HG02973 (cell line): ENCODE results near the gene CASP10.
"Not testable (repeated sequence)": the region's sequence is repeated elsewhere in the genome, so short reads cannot be mapped to it uniquely, and the experiment has no call there.

Source experiments
- ATAC-seq: cut with Tn5 transposase; IDR thresholded peaks from one replicate; pipeline ENCODE4 v1.9.1; 2021; ENCODE audit warnings: moderate library complexity; ENCODE audit not compliant: unreplicated experiment

Gene CASP10

GRCh38 chr2:201231781-201232466, 49.0 kb downstream of the CASP10 start:
- ATAC-seq, result peak; percentile 44

- ATAC-seq, result no peak
Observed at GRCh38 chr2:201232467-201232815, 49.5 kb downstream of the CASP10 start.

GRCh38 chr2:201233192-201233811, 50.4 kb downstream of the CASP10 start:
- peak; percentile 93 for ATAC-seq

- peak; percentile 23 for ATAC-seq
Observed at GRCh38 chr2:201233812-201234662, 51.1 kb downstream of the CASP10 start.

GRCh38 chr2:201234663-201235135, 51.8 kb downstream of the CASP10 start:
- no peak for ATAC-seq

GRCh38 chr2:201235860-201236811, 53.2 kb downstream of the CASP10 start:
- no peak for ATAC-seq

GRCh38 chr2:201237486-201238123, 54.7 kb downstream of the CASP10 start:
- no peak for ATAC-seq

GRCh38 chr2:201239167-201239935, 56.4 kb downstream of the CASP10 start:
- not testable (repeated sequence) for ATAC-seq

GRCh38 chr2:201242571-201243277, 59.8 kb downstream of the CASP10 start:
- no peak for ATAC-seq

GRCh38 chr2:201244829-201245228, 61.9 kb downstream of the CASP10 start:
- ATAC-seq, result no peak

- ATAC-seq, result no peak
Observed at GRCh38 chr2:201246280-201246679, 63.3 kb downstream of the CASP10 start.

- no peak for ATAC-seq
Observed at GRCh38 chr2:201248288-201248844, 65.4 kb downstream of the CASP10 start.

GRCh38 chr2:201249889-201250288, 66.9 kb downstream of the CASP10 start:
- ATAC-seq, result no peak

- no peak for ATAC-seq
Observed at GRCh38 chr2:201250741-201251140, 67.8 kb downstream of the CASP10 start.

- ATAC-seq, result no peak
Observed at GRCh38 chr2:201254081-201254730, 71.3 kb downstream of the CASP10 start.

- no peak for ATAC-seq
Observed at GRCh38 chr2:201255408-201256033, 72.6 kb downstream of the CASP10 start.

GRCh38 chr2:201256082-201256481, 73.1 kb downstream of the CASP10 start:
- no peak for ATAC-seq
